ENCODE measurements around the gene HOXA3. TPM values are rescaled to one million over a fixed set of nuclear protein-coding genes. Genes with fewer than 3 reads are reported as not detected.

HOXA3 gene
- total and polyA plus RNA-seq, 2 of the 8 experiments (the other 6 are each of a cell fraction or from before 2014, with no cell fraction given): not detected

DNA sequence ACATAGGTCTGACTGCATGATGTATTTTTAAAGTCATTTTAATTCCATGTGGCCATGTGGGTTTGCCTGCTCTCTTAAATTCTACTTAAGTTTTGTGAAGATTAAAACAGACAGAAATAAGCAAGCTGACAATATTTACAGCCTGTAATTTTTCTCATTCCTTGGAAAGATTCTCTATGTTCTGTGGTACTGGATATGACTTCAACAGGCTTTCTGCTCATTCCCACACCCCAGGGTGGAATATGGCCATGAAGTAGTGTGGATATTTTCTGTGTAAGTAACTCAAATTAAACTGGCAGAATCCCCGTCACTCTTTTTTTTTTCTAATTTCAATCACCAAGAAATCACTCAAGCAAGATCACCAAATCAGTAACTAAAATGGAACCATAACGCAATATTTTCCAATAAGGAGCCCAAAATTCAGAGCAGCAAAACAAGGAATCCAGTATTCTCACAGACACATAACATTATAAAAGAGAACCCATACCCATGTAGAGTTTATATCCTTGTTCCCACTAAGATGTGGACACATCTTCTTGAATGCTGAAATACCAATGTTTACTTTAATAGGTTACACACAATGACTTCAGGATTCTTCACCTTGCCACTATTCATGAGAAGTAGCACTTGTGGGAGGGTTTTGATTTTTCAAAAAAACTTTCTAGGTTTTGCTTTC, 14.6 kb downstream of the HOXA3 start:
- Histone ChIP-seq H3K36me3 (ENCODE audit: control insufficient read depth in 2 of 4, insufficient read depth in 4 of 4, low read length in 3 of 4) (peaks cover 0 to 5% (median 0%) of the 10 kb centered on the region in 4 experiments; a peak in 1 of 8 replicates), H4K8ac (ENCODE audit: extremely low read depth, insufficient read depth, low read length) (no peak overlapping the region), H2AK5ac (ENCODE audit: low read depth, low read length) (no peak overlapping the region), H2BK15ac (ENCODE audit: low read length) (no peak overlapping the region), H4K20me1 (replicated peaks in 1 of 2; ENCODE audit: control insufficient read depth in 1 of 2, insufficient read depth in 2 of 2, low read length in 2 of 2) (peaks cover 17 to 22% of the 10 kb centered on the region in 2 experiments), H2BK20ac (ENCODE audit: low read length) (no peak overlapping the region), H2BK5ac (ENCODE audit: low read depth, low read length) (no peak overlapping the region), H3K9ac (replicated peaks in 1 of 4; ENCODE audit: extremely low read depth in 1 of 4, low read depth in 3 of 4, low read length in 3 of 4) (no peak overlapping the region), H3K27ac (ENCODE audit: low read depth, low read length) (no peak overlapping the region), H3K27me3 (replicated peaks in 1 of 4; ENCODE audit: control insufficient read depth in 3 of 4, extremely low read depth in 1 of 4, insufficient read depth in 3 of 4, low read length in 3 of 4) (peaks cover 97 to 100% (median 100%) of the 10 kb centered on the region in 4 experiments), H3K4ac (replicated peaks; ENCODE audit: insufficient read length, low read depth, low read length) (no peak overlapping the region), H4K91ac (replicated peaks; ENCODE audit: insufficient read length, low read length) (no peak overlapping the region), H3K18ac (ENCODE audit: extremely low read depth, low read length) (no peak overlapping the region), H3K9me3 (ENCODE audit: insufficient read depth in 2 of 2, low read depth in 1 of 2, low read length in 1 of 2) (no peaks in the 10 kb centered on the region), H2BK120ac (replicated peaks; ENCODE audit: low read depth, low read length) (no peak overlapping the region), H3K79me2 (ENCODE audit: control insufficient read depth in 1 of 2, insufficient read depth in 2 of 2, low read length in 2 of 2) (no peaks in the 10 kb centered on the region), H3K14ac (ENCODE audit: insufficient read length) (no peak overlapping the region), H3K4me1 (replicated peaks in 1 of 4; ENCODE audit: control insufficient read depth in 3 of 4, insufficient read depth in 4 of 4, low read length in 3 of 4) (peaks cover 0 to 5% (median 2%) of the 10 kb centered on the region in 4 experiments; a peak in 4 of 7 replicates), H3K23ac (ENCODE audit: insufficient read length) (no peak overlapping the region), H3K79me1 (ENCODE audit: low read depth, low read length) (no peaks in the 10 kb centered on the region), H3K4me3 (ENCODE audit: extremely low read depth in 1 of 4, insufficient read depth in 2 of 4, low read depth in 3 of 4, low read length in 4 of 4) (no peak overlapping the region), H3K4me2 (ENCODE audit: insufficient read depth in 1 of 2, low read depth in 2 of 2, low read length in 2 of 2) (no peak overlapping the region), H4K5ac (ENCODE audit: insufficient read length, low read depth, low read length) (no peak overlapping the region), H2BK12ac (ENCODE audit: low read depth, low read length) (no peak overlapping the region), H3K23me2 (ENCODE audit: low read depth, low read length) (peaks cover 1% of the 10 kb centered on the region; the same call in 1 of the 2 replicates), H2AFZ (ENCODE audit: low read length) (no peak overlapping the region), H3K56ac (replicated peaks; ENCODE audit: insufficient read length, low read depth, low read length) (no peak overlapping the region)
- FAIRE-seq (no peak), DNase-seq (ENCODE audit: low read depth in 1 of 2, low spot score in 2 of 2) (no peak)
- ChIA-PET CTCF (ENCODE audit: partially characterized antibody) (no interaction called here), POLR2A (ENCODE audit: partially characterized antibody) (no interaction called here)
- TF ChIP-seq BACH1 (IDR thresholded peaks at IDR 0.05; ENCODE audit: low read length) (no peak), CBX8 (IDR thresholded peaks at IDR 0.05; ENCODE audit: borderline replicate concordance, low read depth, low read length) (peak; percentile 48)
- 64% methylated on average over 2 of the region's 2 CpGs; no CpG with 5 or more reads in 1 of the 2 experiments for WGBS, 2 experiments (ENCODE audit: extremely low coverage in 1 of 2, insufficient coverage in 1 of 2, insufficient read length in 1 of 2, insufficient replicate concordance in 2 of 2, low coverage in 1 of 2, low lambda C conversion rate in 2 of 2, missing lambda C conversion rate in 1 of 2)
